ENCODE measurements around the gene INS.

INS gene

GRCh38 chr11:2164861-2165555, 4.0 kb upstream of the INS start:
- no peak for DNase-seq (ENCODE audit: low read depth in 2 of 2)

DNA sequence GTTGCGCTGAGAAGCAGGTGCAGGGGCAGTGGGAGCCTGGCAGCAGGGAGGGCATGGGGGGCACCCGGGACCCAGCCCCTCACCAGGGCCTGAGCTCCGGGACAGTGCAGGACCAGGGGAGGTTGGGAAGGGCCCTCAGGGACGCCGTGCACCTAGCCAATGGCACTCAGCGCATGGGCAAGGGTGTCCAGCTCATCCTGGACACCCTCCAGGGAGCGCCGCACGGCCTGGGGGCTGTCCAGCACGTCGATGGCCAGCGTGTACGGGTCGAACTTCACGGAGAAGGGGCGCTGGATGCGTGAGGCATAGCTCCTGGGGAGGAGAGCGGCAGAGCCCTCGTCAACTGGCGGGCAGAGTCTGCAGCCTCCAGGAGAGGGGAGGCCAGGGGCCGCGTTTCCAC, 3.1 kb upstream of the INS start:
- DNase-seq (ENCODE audit: low read depth in 2 of 2) = no peak

DNA sequence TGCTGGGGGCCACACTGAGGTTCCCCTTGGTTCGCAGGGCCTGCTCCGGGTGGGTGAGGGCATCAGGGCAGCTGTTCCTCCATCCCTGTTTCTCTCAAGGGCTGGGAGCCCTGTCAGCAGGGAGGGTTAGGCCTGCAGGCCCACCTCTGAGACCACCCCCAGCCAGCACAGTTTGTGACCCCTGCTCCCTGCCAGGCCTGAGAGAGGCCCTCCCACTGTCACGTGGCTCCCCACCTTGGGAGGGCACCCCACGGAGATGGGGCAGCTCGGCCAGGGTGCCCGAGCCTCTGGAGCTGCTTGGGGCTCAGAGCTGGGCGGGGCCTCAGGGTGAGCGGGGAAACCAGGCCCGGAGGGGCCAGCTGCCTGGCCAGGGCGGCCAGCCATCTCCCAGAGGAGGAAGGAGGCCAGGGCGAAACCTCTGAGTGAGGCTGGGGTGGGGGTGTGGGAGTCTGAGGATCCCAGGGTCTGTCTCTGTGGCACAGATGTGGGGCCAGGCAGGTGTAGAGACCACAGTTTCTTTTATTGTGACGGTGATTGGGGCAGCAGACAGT, 2.5 kb upstream of the INS start:
- no peak for DNase-seq (ENCODE audit: low read depth in 2 of 2)

GRCh38 chr11:2159536-2160413, 1.2 kb downstream of the INS start:
- no peak for DNase-seq (ENCODE audit: low read depth in 2 of 2)

DNA sequence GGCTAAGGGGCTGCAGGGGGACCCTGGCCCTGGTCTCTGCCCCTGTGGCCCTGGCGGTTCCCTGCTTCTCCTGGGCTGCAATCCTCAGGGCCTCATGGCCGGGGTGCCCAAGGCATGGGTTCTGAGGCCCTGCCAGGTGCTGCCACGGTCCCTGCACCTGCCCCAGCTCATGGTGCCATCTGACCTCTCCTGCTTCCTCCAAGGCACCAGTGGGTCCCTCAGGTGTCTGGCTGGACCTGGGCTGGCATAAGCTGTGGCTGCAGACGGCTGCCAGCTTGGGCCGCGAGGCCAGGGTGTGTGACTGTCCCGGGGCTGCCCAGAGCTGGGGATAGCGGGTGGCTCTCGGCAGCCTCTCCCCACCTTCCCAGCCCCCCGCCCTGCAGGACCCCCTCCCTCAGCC, 2.0 kb downstream of the INS start:
- DNase-seq (ENCODE audit: low read depth in 2 of 2) = no peak

- no peak for DNase-seq (ENCODE audit: low read depth in 2 of 2)
These were observed 2.7 kb downstream of the INS start for GRCh38 chr11:2158296-2158737.

GRCh38 chr11:2157294-2158040, 3.5 kb downstream of the INS start:
- no peak for DNase-seq (ENCODE audit: low read depth in 2 of 2)

GRCh38 chr11:2156416-2157182, 4.4 kb downstream of the INS start:
- no peak for DNase-seq (ENCODE audit: low read depth in 2 of 2)

DNA sequence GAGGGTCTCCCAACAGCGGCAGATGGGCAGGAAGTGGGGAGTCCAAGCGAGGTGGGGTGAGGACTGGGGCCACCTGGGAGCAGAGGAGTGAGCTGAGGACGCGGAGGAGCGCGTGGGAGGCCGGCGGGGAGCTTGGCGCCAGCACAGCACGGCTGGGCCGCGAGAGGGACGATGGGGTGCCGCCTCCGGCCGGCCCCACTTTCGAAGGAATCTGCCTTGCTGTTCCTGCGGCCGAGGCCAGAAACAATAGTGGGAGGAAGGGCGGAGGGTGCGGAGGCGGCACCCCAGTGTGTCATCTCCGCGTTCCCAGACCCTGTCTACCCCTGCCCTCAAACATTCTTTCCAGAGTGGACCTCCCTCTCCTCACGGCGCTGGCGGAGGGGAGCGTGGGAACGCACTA, 5.5 kb downstream of the INS start:
- DNase-seq (ENCODE audit: low read depth in 2 of 2) = no peak

GRCh38 chr11:2154889-2155288, 6.1 kb downstream of the INS start:
- DNase-seq (ENCODE audit: low read depth in 2 of 2) = no peak

- DNase-seq (ENCODE audit: low read depth in 2 of 2) = no peak
These were observed 6.8 kb downstream of the INS start for GRCh38 chr11:2154195-2154585.

DNA sequence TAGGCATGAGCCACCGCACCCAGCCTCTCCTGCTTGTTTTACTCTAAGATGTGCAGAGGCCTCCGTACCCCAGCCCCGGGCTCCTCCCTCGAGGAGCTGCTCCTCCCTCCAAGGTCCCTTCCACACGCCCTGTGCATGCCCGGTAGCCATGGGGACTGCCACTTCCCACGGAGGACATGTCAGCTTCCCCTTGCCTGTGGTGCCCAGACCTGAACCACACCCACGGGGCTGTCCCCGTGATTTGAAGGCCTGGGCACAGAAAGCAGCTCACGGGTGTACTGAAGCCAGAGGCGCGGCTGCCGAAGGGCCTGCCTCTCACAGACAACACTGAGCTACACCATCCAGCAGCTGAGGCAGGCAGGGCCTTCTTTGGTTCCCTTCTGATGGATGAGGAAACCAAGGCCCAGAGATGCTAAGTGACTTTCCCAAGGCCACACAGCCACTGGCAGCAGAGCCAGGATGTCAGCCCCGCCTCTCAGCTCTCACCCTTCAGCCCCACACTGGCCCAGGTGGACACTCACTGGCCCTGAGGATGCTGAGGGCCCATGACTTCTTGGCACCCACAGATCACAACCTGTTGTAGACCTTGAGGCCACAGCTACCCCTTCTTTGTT, 7.3 kb downstream of the INS start:
- DNase-seq (ENCODE audit: low read depth in 2 of 2) = no peak

GRCh38 chr11:2151500-2152257, 9.3 kb downstream of the INS start:
- DNase-seq (ENCODE audit: low read depth in 2 of 2) = peak; percentile 59 to 72

DNA sequence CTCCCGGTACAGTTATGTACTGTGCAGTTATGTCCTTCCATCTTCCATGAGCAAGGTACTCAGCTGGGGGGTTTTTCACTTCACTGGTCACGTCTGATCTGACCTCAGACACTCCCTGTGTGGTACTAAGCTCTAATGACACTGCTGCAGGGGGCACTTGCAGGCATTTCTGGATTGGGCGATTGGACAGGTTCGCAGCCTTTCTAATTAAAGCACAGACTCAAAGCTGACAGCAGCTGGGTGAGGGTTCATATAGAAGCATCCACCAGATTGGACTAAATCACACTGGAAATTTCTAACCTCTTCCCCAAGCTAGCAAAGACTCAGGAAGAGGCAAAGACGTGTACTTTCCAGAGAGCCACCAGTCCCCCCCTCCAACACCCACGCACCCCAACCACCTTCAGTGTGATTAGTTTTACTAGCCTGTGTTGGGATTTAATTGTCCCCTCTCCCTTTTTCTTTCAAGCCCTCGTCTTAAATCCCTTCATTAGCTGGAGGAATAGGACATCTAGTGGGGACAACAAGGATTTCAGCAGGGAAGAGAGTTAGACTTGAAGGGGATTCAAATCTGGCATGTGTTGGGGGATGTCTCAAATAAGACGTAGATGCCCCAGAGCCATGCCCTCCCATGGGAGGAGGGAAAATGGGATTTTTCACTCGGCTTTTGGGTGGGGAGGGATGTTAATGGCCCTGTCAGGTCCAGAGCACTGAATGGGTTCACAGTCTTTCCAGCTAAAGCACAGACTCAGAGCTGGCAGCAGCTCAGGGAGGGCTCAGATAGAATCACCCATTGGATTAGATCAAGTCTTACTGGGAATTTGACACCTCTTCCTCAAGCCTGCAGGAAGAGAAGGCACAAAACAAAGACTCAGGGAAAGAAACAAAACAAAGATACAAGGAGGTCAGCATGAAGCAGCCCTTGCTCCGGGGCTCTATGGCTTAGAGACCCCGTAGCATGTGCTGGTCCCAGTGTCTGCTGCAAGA, 10.9 kb downstream of the INS start:
- DNase-seq (ENCODE audit: low read depth in 2 of 2) = no peak

DNA sequence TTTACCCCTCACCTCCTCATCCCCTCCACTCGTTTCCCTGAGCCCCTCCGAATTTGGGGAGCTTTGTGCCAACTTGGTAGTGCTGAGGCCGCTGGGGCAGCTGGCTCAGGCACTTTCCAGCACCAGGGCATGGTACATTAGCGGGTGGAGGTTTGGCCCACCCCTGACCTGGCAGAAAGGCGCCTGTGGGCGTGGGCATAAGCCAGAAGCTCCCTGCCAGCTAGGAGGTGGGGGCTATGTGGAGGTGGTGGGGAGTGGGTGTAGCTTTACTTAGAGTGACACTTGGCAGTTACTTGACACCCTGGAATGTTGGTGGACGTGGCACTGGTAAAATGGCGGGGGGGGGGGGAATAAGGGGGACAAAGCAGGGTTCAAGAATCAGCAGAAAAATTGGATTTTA, 11.5 kb downstream of the INS start:
- no peak for DNase-seq (ENCODE audit: low read depth in 2 of 2)

GRCh38 chr11:2148595-2148994, 12.4 kb downstream of the INS start:
- DNase-seq (ENCODE audit: low read depth in 2 of 2) = no peak

DNA sequence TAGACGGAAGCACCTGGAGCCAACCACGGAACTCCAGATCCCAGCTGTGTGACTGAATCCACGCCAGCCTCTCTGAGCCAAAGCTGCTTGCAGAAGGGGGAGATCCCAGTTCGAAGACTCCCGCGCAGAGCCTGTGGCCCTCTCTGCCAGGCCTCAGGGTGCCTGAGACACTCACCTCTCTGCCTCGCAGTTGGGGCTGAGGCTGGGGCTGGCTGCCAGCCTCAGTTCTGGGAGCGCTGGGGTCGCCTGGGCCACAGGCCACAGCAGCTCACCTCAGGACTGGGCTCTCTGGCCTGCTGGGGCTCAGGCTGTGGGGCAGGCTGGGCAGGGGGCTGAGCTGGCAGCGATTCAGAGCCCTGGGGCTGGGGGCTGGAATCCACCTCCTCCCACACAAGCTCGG, 13.6 kb downstream of the INS start:
- DNase-seq (ENCODE audit: low read depth in 2 of 2) = no peak

DNA sequence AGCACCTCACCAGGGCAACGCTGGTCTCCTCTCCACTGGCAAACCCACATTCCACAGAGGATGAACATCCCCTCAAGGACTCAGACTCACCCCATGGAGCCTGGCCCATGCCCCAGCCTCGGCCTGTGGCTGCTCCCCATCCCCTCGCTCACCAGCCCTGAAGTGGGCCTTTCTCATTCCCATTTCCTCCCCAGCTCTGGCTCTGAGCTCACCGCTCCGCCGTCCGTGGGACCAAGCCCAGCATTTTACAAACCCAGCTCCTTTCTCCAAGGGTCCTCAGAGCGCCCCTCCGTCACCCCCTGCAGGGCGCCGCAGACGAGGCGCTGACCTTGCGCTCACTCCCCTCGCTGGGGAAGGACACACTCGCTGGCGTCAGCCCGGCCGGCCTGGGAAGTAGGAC, 15.0 kb downstream of the INS start:
- no peak for DNase-seq (ENCODE audit: low read depth in 2 of 2)

Data from stimulated activated CD8-positive, alpha-beta memory T cell treated with anti-CD3 and anti-CD28 coated beads, Interleukin-7, amount 100 ng/mL, for 4 hours (primary cell).